ENCODE results near the gene HRK.

GRCh38 chr12:116874324-116874995 is 6.8 kb downstream of the HRK start:
- TF ChIP-seq POLR2A (IDR thresholded peaks at IDR 0.05) = no peak
- no peak for TF ChIP-seq CTCF (IDR thresholded peaks at IDR 0.05)
